K562 (cell line): ENCODE data around the gene RGL4. TPM values are rescaled to one million over a fixed set of nuclear protein-coding genes. Genes with fewer than 3 reads are reported as not detected.

Experiments
- C11orf30 ChIP-seq: fragments of 450-650 bp; IDR thresholded peaks from 2 replicates; pipeline ENCODE4 v1.6.1; 2016; ENCODE audit warnings: low read depth, mild to moderate bottlenecking
- CBFA2T3 ChIP-seq: fragments of 450-650 bp; IDR thresholded peaks from 2 replicates; pipeline ENCODE4 v1.6.1; 2017
- HMG20A ChIP-seq: fragments of 450-650 bp; formaldehyde crosslinking; conservative IDR thresholded peaks from 2 replicates; pipeline ENCODE4 v1.4.0; 2020; ENCODE audit warnings: mild to moderate bottlenecking, mixed read lengths
- PHB2 ChIP-seq: fragments of 450-650 bp; IDR thresholded peaks from 2 replicates; pipeline ENCODE4 v1.6.1; 2017; ENCODE audit warnings: low read depth
- PHF20 ChIP-seq: fragments of 450-650 bp; IDR thresholded peaks from 2 replicates; pipeline ENCODE4 v1.6.1; 2018; ENCODE audit not compliant: partially characterized antibody
- SRSF9 ChIP-seq: fragments of 200-400 bp; formaldehyde crosslinking; IDR thresholded peaks from 2 replicates; pipeline ENCODE4 v1.6.1; 2017; ENCODE audit warnings: low read depth, low read length, borderline replicate concordance
- YBX1 ChIP-seq: fragments of 450-650 bp; IDR thresholded peaks from 2 replicates; pipeline ENCODE4 v1.7.1; 2016; ENCODE audit warnings: mild to moderate bottlenecking
- ZNF124 ChIP-seq: sonication (generic); formaldehyde crosslinking; IDR thresholded peaks from 2 replicates; pipeline ENCODE4 v1.8.1; 2022; ENCODE audit warnings: missing genetic modification reagents
- polyA plus RNA-seq, 8 experiments: library from polyadenylated mRNA; depleted of rRNA in 4 of 8; stranded (reverse) in 5 of 8; unstranded in 3 of 8; fragments of >200 nt; fragmentation: Nextera tagmentation in 2 of 8; fragmentation: Illumina TruSeq in 1 of 8; extraction: Ambion mirVana in 2 of 8; extraction: Trizol in 1 of 8; gene quantifications; 2 replicates each; pipeline versions ENCODE4 v1.2.1 to v1.2.3, GENCODE V29; 2011 to 2014; ENCODE audit warnings: inconsistent platforms in 1 of 8, missing spikeins in 1 of 8
- total RNA-seq, 7 experiments: library from RNA; depleted of rRNA in 6 of 7; stranded (reverse); fragments of >200 nt in 6 of 7; fragmentation: Illumina TruSeq in 2 of 7; extraction: Trizol in 2 of 7; gene quantifications; 2 replicates each; pipeline versions ENCODE4 v1.2.1 to v1.2.3, GENCODE V29; 2011 to 2021; ENCODE audit warnings: low replicate concordance in 1 of 7
- TF ChIP-seq, protein P1 (sequence below), 2 experiments: fragments of 450-650 bp; IDR thresholded peaks; 2 replicates each; pipeline ENCODE4 v1.6.1; 2016; ENCODE audit warnings: mild to moderate bottlenecking in 2 of 2, borderline replicate concordance in 1 of 2, low read depth in 1 of 2, moderate library complexity in 1 of 2
- TF ChIP-seq, protein P2 (sequence below): fragments of 250-450 bp; sonication (Bioruptor Pico); IDR thresholded peaks from 2 replicates; pipeline ENCODE4 v1.5.0; 2021; ENCODE audit warnings: mild to moderate bottlenecking, borderline replicate concordance
- TF ChIP-seq, protein P3 (sequence below): fragments of 450-650 bp; IDR thresholded peaks from 2 replicates; pipeline ENCODE4 v1.6.1; 2018; ENCODE audit warnings: mild to moderate bottlenecking, low read depth; ENCODE audit not compliant: partially characterized antibody
- TF ChIP-seq, protein P4 (sequence below): fragments of 450-650 bp; formaldehyde crosslinking; IDR thresholded peaks from 2 replicates; pipeline ENCODE4 v1.4.0; 2020; ENCODE audit warnings: mild to moderate bottlenecking

Gene RGL4
- total and polyA plus RNA-seq, 9 of the 15 experiments (the other 6 are each of a cell fraction or from before 2014, with no cell fraction given): not detected

DNA sequence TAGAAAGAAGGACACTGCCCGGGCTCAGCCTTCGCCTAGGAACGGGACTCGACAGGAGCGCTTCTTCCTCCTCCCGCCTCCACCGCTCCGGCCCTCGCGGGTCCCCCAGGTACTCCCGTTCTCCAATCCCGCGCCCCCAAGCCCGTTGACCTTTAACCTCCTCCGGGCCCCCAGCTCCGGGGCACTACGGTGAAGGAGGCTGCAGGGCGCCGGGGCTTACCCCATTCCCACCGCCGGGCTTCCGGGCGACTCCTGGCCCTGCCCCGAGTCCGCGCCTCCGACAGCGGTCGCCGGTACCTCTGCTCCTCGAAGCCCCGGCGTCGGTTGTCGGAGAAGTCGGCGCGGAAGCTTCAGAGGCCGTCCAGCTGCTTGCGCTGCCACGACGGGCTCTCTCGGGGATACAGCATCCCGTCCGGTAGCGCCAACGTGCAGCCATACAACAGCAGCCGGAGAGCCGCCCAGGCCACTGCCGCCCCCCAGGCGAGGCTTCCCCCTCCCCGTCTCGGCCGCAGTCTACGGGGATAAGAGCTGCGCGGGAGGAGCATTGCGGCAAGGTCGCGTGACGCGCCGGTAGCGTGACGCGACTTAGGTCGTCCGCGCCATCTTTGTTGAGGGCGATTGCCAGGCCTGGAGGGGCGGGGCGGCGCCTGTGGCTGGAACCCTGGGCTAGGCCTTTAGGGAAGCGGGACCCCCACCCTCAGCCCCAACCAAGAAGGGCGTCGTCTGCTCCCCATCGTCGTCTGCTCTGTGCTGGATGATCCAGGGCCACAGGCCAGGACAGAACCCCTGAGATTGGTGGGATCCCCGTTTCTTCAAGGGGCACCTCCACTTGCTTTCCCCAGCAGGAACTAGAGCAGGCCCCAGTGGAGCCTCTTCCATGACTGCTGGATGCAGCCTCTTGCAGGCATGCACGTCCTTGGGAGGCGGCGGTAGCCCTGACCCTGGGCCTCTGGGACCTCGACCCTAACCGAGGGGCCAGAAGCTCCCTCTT lies 26.3 kb downstream of the RGL4 start (continued):
- TF ChIP-seq C11orf30: peak; percentile 40; the same call in 1 of the 2 replicates
- no peak for TF ChIP-seq SRSF9
- TF ChIP-seq YBX1: no peak
- TF ChIP-seq HMG20A (CRISPR knock-in tag): no peak
- TF ChIP-seq, protein P1, sequence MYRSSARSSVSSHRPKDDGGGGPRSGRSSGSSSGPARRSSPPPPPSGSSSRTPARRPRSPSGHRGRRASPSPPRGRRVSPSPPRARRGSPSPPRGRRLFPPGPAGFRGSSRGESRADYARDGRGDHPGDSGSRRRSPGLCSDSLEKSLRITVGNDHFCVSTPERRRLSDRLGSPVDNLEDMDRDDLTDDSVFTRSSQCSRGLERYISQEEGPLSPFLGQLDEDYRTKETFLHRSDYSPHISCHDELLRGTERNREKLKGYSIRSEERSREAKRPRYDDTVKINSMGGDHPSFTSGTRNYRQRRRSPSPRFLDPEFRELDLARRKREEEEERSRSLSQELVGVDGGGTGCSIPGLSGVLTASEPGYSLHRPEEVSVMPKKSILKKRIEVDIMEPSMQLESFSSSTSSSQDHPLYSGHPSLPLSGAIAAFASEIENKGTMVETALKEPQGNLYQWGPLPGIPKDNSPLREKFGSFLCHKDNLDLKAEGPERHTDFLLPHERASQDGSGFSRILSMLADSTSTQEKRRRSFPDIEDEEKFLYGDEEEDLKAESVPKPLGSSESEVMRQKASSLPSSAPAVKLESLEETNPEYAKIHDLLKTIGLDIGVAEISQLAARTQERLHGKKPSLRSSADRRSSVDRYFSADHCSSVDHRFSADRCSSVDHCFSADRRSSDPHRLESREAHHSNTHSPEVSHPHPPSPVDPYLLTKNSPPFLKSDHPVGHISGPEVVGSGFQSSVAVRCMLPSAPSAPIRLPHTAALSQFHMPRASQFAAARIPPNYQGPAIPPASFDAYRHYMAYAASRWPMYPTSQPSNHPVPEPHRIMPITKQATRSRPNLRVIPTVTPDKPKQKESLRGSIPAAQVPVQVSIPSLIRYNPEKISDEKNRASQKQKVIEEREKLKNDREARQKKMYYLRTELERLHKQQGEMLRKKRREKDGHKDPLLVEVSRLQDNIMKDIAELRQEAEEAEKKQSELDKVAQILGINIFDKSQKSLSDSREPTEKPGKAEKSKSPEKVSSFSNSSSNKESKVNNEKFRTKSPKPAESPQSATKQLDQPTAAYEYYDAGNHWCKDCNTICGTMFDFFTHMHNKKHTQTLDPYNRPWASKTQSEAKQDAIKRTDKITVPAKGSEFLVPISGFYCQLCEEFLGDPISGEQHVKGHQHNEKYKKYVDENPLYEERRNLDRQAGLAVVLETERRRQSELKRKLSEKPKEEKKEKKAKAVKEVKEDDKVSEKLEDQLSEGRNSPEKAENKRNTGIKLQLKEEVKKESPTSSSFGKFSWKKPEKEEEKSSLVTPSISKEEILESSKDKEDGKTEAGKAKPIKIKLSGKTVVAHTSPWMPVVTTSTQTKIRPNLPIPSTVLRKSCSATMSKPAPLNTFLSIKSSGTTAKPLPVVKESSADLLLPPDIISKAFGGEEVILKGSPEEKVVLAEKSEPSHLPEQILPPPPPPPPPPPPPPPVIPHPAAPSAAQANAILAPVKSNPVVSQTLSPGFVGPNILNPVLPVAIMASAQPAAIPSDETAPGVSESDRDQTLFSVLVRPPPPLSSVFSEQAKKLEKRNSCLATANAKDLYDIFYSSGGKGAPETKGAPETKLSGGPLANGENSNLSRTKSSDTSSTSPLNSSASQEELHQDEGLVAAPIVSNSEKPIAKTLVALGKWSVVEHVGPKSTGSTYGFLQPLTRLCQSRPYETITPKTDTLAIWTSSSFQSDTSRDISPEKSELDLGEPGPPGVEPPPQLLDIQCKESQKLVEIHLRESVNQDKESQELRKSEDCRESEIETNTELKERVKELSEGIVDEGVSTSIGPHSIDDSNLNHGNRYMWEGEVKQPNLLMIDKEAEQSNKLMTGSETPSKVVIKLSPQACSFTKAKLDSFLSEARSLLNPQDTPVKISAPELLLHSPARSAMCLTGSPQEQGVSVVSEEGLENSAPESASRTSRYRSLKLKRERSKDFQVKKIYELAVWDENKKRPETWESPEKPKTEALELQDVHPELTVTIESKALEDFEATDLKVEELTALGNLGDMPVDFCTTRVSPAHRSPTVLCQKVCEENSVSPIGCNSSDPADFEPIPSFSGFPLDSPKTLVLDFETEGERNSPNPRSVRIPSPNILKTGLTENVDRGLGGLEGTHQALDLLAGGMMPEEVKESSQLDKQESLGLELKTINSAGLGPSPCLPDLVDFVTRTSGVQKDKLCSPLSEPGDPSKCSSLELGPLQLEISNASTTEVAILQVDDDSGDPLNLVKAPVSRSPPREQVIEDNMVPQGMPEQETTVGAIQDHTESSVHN (IDR thresholded peaks at IDR 0.05; ENCODE audit: borderline replicate concordance in 1 of 2, low read depth in 1 of 2): no peak
- TF ChIP-seq PHB2: no peak
- TF ChIP-seq ZNF124 (CRISPR knock-in tag): no peak
- TF ChIP-seq, protein P2, sequence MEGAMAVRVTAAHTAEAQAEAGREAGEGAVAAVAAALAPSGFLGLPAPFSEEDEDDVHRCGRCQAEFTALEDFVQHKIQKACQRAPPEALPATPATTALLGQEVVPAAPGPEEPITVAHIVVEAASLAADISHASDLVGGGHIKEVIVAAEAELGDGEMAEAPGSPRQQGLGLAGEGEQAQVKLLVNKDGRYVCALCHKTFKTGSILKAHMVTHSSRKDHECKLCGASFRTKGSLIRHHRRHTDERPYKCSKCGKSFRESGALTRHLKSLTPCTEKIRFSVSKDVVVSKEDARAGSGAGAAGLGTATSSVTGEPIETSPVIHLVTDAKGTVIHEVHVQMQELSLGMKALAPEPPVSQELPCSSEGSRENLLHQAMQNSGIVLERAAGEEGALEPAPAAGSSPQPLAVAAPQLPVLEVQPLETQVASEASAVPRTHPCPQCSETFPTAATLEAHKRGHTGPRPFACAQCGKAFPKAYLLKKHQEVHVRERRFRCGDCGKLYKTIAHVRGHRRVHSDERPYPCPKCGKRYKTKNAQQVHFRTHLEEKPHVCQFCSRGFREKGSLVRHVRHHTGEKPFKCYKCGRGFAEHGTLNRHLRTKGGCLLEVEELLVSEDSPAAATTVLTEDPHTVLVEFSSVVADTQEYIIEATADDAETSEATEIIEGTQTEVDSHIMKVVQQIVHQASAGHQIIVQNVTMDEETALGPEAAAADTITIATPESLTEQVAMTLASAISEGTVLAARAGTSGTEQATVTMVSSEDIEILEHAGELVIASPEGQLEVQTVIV: no peak
- TF ChIP-seq, protein P3, sequence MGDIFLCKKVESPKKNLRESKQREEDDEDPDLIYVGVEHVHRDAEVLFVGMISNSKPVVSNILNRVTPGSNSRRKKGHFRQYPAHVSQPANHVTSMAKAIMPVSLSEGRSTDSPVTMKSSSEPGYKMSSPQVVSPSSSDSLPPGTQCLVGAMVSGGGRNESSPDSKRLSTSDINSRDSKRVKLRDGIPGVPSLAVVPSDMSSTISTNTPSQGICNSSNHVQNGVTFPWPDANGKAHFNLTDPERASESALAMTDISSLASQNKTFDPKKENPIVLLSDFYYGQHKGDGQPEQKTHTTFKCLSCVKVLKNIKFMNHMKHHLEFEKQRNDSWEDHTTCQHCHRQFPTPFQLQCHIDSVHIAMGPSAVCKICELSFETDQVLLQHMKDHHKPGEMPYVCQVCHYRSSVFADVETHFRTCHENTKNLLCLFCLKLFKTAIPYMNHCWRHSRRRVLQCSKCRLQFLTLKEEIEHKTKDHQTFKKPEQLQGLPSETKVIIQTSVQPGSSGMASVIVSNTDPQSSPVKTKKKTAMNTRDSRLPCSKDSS: no peak
- TF ChIP-seq PHF20: peak; percentile 48
- no peak for TF ChIP-seq CBFA2T3
- TF ChIP-seq, protein P4, sequence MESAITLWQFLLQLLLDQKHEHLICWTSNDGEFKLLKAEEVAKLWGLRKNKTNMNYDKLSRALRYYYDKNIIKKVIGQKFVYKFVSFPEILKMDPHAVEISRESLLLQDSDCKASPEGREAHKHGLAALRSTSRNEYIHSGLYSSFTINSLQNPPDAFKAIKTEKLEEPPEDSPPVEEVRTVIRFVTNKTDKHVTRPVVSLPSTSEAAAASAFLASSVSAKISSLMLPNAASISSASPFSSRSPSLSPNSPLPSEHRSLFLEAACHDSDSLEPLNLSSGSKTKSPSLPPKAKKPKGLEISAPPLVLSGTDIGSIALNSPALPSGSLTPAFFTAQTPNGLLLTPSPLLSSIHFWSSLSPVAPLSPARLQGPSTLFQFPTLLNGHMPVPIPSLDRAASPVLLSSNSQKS (CRISPR knock-in tag): no peak
